ENCODE data around the gene PSMB9.
A peak's percentile ranks its signal among the peaks of the same experiment; 100 is the strongest.

PSMB9 gene

DNA sequence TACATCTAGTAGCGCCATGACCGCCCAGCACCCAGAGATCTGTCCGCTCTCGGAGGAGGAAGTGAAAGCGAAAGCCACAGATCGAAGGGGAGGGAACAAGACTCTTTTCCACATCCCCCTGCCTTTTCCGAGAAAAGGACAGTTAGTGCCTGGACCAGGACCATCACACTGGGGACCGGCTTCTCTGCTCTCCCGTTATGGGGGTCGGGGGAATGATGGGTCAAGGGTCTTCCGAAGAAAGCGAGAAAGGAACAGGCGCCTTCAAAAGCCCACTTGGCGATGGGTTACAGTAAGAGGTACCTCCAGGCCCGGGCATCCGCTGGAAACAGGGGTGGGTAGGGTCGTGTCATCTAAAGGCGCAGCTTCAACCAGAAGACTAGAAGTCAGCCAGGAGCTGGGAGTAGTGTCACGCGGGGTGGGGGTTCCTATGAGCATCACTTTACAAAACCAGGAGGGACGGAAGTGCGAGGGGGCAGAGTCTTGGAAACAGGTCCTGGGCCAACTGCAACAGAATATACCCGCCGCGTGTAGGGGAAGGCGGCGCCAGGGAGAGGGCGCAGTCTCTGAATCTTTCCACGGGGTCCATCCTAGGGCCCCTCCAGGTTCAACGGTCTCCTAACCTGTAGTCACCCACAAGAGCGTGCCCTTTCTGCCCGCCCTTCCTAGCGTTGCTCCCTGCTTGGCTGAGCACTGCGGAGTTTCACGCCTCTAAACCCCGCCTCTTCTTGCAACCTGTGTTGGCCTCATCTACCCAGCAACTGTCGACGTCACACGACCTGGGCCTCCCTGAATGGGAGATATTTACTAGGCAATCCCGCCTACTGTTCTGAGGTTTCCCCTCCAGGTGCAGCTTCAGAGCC is 9.8 kb upstream of the PSMB9 start, which contains the start of gene PSMB8:
PSMB8 (minus strand) TSS at position 69 of the 860 bp plus-strand sequence; CDS start at position 18, 51 bp downstream.
- H3K4me3 ChIP-seq (ENCODE audit: control insufficient read depth, low read depth, low read length), result peak within 1 kb of the TSS; percentile 74
- TF ChIP-seq, protein P1, sequence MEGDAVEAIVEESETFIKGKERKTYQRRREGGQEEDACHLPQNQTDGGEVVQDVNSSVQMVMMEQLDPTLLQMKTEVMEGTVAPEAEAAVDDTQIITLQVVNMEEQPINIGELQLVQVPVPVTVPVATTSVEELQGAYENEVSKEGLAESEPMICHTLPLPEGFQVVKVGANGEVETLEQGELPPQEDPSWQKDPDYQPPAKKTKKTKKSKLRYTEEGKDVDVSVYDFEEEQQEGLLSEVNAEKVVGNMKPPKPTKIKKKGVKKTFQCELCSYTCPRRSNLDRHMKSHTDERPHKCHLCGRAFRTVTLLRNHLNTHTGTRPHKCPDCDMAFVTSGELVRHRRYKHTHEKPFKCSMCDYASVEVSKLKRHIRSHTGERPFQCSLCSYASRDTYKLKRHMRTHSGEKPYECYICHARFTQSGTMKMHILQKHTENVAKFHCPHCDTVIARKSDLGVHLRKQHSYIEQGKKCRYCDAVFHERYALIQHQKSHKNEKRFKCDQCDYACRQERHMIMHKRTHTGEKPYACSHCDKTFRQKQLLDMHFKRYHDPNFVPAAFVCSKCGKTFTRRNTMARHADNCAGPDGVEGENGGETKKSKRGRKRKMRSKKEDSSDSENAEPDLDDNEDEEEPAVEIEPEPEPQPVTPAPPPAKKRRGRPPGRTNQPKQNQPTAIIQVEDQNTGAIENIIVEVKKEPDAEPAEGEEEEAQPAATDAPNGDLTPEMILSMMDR (conservative IDR thresholded peaks at IDR 0.05; ENCODE audit: control insufficient read depth, insufficient read depth, low read depth, low read length), result peak; percentile 21
- DNase-seq (ENCODE audit: low read depth), result peak; percentile 89

DNA sequence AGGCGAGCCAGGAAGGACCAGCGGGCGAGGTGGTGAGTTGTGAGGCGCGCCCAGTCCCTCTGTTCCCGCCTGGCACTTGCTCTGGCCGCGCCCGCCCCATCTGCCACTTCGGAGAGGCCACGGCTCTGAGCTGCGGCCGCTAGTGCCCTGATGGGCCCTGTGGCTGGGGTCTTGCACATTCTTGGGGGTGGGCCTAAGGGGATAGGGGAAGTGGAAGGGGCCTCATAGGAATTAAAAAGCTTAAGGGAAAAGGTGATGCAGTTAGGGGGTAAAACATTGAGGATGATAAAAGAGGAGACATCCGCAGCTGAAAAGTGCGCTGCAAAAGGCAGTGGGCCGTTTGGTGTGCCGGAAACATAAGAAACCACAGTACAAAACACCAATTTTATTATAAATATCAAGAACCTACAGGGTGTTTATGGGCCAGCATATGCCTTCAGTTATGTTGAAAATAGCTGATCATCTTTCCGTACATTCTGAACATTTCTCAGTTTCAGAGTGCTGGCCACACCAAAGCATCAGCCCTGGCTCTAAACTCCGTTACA is 9.1 kb upstream of the PSMB9 start:
- TF ChIP-seq, protein P1 (conservative IDR thresholded peaks at IDR 0.05; ENCODE audit: control insufficient read depth, insufficient read depth, low read depth, low read length), result no peak
- no peak for DNase-seq (ENCODE audit: low read depth)
- H3K4me3 ChIP-seq (ENCODE audit: control insufficient read depth, low read depth, low read length), result peak overlapping the region; percentile 74

- TF ChIP-seq, protein P1 (conservative IDR thresholded peaks at IDR 0.05; ENCODE audit: control insufficient read depth, insufficient read depth, low read depth, low read length), result no peak
- DNase-seq (ENCODE audit: low read depth), result no peak
- H3K4me3 ChIP-seq (ENCODE audit: control insufficient read depth, low read depth, low read length), result no peak overlapping the region
Observed at GRCh38 chr6:32845384-32845884, 8.6 kb upstream of the PSMB9 start.

- TF ChIP-seq, protein P1 (conservative IDR thresholded peaks at IDR 0.05; ENCODE audit: control insufficient read depth, insufficient read depth, low read depth, low read length), result no peak
- H3K4me3 ChIP-seq (ENCODE audit: control insufficient read depth, low read depth, low read length), result no peak overlapping the region
- no peak for DNase-seq (ENCODE audit: low read depth)
Observed at GRCh38 chr6:32847004-32847403, 7.0 kb upstream of the PSMB9 start.

DNA sequence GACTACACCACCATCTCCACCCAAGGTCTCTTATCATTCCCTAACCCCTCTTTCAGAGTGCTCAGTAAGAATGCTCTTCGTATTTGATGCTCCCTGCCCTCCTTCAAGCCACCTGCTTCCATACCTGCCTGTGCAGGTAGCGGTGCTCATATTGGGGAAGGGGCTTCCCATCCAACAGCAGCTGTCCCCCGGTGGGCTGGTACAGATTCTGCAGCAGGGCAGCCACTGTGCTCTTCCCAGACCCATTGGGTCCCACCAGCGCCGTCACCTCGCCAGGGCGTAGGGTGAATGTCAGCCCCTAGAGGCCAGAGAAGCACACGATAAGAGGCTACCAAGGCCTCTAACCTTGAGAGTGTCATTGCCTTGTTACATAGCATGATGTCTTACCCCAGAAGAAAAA is 6.2 kb upstream of the PSMB9 start:
- DNase-seq (ENCODE audit: low read depth), result no peak
- TF ChIP-seq, protein P1 (conservative IDR thresholded peaks at IDR 0.05; ENCODE audit: control insufficient read depth, insufficient read depth, low read depth, low read length), result no peak
- no peak overlapping the region for H3K4me3 ChIP-seq (ENCODE audit: control insufficient read depth, low read depth, low read length)

DNA sequence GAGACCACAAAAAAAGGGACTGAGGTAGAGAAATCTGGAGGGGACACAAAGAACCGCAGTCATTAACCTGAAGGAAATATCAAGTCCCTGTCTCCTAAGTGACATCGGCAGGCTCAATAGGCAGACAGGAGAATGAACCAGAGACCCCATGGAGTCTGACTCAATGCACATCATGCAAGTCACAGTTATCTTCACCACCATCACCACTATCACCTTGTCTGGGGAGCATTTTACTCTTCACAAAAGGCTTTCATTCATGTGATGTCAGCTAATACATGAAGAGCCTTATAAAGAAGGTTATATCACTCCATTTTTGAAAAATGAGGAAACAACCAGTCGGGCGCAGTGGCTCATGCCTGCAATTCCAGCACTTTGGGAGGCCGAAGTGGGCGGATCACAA is 4.9 kb upstream of the PSMB9 start:
- TF ChIP-seq, protein P1 (conservative IDR thresholded peaks at IDR 0.05; ENCODE audit: control insufficient read depth, insufficient read depth, low read depth, low read length), result no peak
- H3K4me3 ChIP-seq (ENCODE audit: control insufficient read depth, low read depth, low read length), result no peak overlapping the region
- no peak for DNase-seq (ENCODE audit: low read depth)
